Posterior cingulate gyrus (tissue), 11 donors: ENCODE results near the gene KRT222.

Experiments used
- DNase-seq, 10 donors: peaks; one replicate each; pipeline versions ENCODE4 v3.0.0 to v3.0.0-alpha.2; 2020 to 2021; ENCODE audit warnings: mixed read lengths in 3 of 10
- intact Hi-C: fragments of 100-400 bp; cut with DNase I; formaldehyde crosslinking; loops from one replicate; pipeline ENCODE4 v1.15.1; 2023

Gene KRT222

DNA sequence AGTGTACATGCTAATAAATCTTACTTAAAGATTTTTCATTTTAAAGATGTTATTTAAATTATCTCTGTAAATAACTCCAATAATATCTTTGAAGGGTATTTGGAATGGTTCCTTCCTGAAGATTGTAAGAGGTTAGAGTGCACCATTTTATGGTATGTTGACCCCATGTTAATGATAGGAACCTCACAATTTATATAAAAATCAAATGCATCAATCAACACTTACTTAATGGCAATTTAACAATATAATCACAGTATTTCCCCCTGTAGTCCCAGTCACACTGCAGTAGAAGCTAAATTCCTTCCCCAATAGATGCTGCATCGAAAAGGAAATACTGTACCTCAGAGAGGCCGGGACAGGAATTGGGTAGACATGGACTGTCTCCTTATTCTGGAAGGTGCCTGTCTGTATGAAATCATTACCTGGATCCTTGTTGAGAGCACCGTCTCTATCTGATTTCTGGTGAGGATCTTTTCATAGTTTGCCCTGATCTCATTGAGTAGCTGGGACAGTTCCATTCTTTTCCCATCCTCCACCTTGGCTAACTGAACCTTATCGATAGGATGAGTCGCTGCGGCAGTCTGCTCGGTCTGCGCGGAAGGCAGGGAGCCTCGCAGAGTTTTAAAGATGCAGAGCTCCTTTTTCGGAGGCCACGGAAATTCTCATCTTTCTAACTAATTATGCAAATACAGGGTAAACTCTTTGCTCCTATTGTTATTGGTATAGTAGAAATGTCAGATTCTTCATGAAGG lies at the start of gene KRT222:
KRT222 (minus strand) TSS at position 596 of the 752 bp plus-strand sequence; CDS start at position 518, 78 bp downstream.
- intact Hi-C loops, result no loop called here
- DNase-seq, result peak in 6 of 10 donors; percentile 24 to 91 (median 41)

GRCh38 chr17:40714473-40714872 lies 49.5 kb upstream of the KRT222 start:
- no peak for DNase-seq
- intact Hi-C loops, result no loop called here

DNA sequence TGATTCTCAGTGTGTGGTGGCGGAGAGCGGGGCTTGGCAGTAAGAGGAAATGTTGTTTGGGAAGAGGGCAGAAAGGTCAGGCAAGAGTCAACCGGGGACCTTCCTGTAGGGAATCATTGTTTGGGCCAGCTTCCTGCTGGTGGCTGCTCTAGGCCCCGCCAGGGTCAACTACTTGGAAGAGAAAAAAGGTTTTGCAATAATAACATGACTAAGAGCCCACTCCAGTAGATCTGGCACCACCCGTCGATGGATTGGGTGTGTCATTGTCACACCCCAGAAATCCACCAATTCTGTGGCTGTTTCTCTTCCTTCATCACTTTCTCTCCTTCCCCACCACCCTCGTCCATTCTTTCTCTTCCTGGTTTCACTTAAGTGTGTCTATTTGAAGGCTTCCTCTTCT lies 42.8 kb upstream of the KRT222 start:
- intact Hi-C loops, result no loop called here
- DNase-seq, result no peak

DNA sequence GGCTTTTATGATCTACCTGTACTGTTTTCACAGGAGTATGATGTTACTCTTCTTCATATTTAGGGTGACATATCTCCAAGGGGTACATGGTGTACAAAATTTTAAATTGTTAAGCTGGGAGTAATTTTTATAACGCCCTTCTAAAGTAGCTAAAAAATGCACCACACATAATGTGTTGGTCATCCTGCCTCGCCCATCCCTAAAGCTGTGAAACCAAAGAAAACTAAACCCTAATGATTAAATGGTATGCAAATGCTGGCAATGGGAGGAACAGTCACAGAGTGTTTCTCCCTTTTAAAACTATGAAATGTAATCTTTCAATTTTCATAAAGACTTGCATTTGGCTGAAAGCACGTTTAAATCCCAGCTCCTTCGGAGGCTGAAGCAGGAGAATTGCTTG lies 40.6 kb upstream of the KRT222 start:
- intact Hi-C loops, result no loop called here
- no peak for DNase-seq

GRCh38 chr17:40703652-40704051 lies 38.7 kb upstream of the KRT222 start, which contains the start of gene KRT24:
Gene KRT24, minus strand, starts transcription at chr17:40703752. Its CDS starts 59 bp downstream, at chr17:40703693.
- intact Hi-C loops, result no loop called here
- DNase-seq, result no peak

- no peak for DNase-seq
- intact Hi-C loops, result no loop called here
These were observed 37.3 kb upstream of the KRT222 start for GRCh38 chr17:40702271-40702670.

GRCh38 chr17:40699853-40700252 lies 34.9 kb upstream of the KRT222 start:
- DNase-seq, result no peak
- intact Hi-C loops, result no loop called here

DNA sequence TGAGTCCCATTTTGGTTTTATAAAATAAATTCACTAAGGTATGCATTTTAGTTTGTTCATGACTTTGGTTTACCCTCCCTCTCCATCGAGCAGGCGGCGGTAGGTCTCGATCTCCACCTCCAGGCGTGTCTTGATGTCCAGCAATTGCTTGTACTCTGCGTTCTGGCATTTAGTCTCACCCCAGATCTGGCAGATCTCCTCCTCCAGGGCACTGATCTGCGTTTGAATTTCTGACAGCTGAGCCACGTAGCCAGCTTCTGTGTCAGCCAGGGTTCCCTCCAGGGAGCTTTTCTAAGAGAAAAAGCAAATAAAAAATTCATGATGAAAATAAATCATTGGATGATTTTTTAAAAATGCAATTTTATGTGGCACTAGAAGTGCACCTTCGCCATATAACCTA lies 34.4 kb upstream of the KRT222 start:
- DNase-seq, result no peak
- intact Hi-C loops, result no loop called here

DNA sequence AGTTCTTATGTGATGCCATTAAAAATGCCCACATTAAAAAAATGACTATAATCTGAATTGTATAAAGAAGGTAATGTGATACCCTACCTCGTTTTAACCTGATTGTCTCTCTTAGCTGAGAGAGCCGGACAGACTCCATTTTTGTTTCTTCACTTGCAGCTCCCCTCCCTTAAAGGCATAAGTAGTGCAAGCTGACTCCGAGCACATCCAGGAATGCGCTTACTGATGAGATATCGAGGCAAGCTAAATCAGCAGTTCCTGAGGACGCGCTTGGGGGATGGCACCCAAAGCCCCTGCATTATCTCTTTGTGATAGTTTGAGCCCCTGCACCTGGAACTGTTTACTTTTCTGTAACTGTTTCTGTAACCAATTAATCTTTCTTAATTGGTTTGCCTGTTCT lies 32.3 kb upstream of the KRT222 start:
- intact Hi-C loops, result no loop called here
- no peak for DNase-seq

GRCh38 chr17:40696651-40697072 lies 31.7 kb upstream of the KRT222 start:
- no peak for DNase-seq
- intact Hi-C loops, result no loop called here

GRCh38 chr17:40695874-40696472 lies 31.0 kb upstream of the KRT222 start:
- DNase-seq, result no peak
- intact Hi-C loops, result no loop called here

GRCh38 chr17:40694584-40694983 lies 29.6 kb upstream of the KRT222 start:
- no peak for DNase-seq
- intact Hi-C loops, result no loop called here

DNA sequence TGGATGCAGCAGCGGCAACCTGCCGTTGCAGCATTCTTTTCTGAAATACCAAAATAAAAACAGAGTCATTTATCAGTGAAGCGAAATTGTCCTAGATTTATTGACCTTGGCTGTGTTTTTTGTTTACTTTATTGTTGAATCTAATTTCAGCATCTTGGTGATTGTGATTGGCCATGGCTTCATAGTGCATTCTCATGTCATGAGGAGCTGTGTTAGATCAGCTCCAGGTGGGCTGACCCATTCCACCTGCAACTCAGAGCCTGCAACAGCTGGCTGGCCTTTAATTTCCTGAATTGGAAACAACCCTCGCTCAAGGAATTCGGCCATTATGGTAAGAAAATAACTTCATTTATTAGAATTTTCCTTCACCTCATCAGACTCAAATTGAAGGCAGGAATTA lies 22.1 kb upstream of the KRT222 start:
- no peak for DNase-seq
- intact Hi-C loops, result no loop called here

DNA sequence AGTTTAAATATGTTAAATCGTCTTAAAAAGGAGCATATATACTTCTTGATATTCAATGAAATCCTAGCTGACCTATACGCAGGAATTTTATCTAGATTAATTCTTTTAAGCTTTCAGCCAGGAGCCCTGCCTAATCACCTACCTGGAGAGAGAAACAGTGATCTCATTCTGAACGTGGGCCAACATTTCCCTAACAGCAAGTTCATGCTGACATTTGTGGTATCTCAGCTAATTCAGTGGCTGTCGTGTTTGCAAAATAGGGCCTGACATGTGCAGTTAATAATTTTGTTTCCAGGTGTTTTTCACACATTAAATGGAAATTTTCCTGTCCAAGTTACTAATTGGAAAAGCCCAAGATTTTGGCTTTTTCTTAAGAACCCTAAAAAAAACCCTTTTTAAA lies 21.2 kb upstream of the KRT222 start:
- intact Hi-C loops, result no loop called here

GRCh38 chr17:40680998-40681397 lies 16.0 kb upstream of the KRT222 start:
- intact Hi-C loops, result no loop called here
- no peak for DNase-seq

More for the DNA sequence above, 21.2 kb upstream of the KRT222 start:
- no peak for DNase-seq

- intact Hi-C loops, result no loop called here
- no peak for DNase-seq
These were observed 14.5 kb upstream of the KRT222 start for GRCh38 chr17:40679523-40679907.

GRCh38 chr17:40678902-40679522 lies 14.0 kb upstream of the KRT222 start:
- intact Hi-C loops, result no loop called here

DNA sequence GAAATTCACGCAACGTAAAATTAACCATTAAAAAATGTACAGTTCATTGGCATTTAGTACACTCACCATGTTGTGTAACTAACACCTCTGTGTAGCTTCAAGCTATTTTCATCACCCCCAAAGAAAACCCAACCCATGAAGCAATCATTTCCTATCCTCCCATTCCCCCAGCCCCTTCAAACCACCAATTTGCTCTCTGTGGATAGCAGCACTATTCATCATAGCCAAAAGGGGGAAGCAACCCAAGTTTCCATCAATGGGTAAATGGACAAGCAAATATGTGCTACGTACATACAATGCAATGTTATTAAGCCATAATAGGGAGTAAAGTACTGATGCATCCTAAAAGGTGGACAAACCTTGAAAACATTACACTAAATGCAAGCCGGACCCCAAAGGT lies 10.9 kb upstream of the KRT222 start:
- intact Hi-C loops, result no loop called here

More at GRCh38 chr17:40678902-40679522, 14.0 kb upstream of the KRT222 start:
- DNase-seq, result no peak

DNA sequence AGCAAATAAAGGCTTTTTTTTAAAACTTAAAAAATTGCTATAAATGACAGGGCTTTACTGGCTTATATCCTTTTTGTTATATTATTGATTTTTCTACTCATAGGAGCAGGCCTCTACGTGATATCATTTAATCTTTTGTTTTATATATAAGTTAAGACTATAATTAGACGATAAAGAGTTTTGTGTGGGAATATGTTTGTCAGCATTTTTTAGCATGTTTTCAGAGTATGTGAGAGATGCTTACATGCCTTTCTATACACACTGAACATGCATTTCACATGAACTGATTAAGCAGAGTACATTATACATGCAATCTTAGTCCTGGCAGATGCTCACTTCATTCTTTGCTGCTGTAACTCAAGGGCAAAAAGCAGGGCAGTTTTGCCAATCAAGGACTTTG lies 7.7 kb upstream of the KRT222 start:
- no peak for DNase-seq
- intact Hi-C loops, result no loop called here

More for the DNA sequence above, 10.9 kb upstream of the KRT222 start:
- DNase-seq, result no peak

DNA sequence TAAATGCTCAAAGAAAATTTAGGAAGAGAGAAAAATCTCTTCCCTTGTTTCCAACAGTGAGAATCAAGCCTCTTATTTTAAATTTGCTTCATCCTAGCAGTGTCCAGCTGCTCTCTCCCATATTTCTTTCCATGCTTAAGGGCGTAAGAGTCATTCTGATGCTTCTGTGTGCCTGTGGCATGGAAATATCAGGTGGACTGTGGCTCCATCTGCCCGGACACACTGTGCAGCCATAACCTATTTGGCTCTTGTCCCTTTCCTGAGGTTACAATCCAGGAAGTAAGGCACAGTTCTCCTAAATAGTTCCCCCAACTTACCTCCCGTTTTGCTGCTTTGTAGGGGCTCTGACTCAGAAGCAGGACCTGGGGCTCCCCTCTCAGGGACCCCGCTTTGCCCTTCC lies 6.3 kb upstream of the KRT222 start:
- intact Hi-C loops, result no loop called here
- DNase-seq, result no peak

DNA sequence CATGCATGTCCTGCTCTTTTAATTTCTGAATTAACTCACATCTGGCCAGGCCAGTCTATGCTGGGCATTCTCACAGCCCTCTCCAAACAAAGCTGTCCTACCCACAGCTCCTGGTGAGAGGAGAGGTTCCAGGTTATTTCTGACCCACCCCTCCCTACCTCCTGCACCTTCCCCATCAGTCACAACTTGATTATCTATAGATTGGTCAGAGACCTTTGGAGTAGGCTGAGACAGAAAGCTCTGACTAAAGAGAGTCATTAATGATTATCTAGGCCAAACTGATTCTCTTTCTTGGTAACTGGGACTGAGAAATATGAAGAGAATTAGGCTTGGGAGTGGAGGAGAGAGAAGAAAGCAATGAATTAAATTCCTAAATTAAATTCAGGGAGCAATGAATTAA lies 1.4 kb upstream of the KRT222 start:
- intact Hi-C loops, result no loop called here
- DNase-seq, result no peak

GRCh38 chr17:40663252-40663651 lies 1.7 kb downstream of the KRT222 start:
- peak in 1 of 10 donors; percentile 31 for DNase-seq

More at GRCh38 chr17:40663252-40663651, 1.7 kb downstream of the KRT222 start:
- intact Hi-C loops, result no loop called here
